Measurements from ENCODE around the gene PLXNA3. TPM values are rescaled to one million over a fixed set of nuclear protein-coding genes. Genes with fewer than 3 reads are reported as not detected.
A peak's percentile ranks its signal among the peaks of the same experiment; 100 is the strongest.

The PLXNA3 gene
- total RNA-seq, 1 donor from 2014 or later: 85.1 TPM

DNA sequence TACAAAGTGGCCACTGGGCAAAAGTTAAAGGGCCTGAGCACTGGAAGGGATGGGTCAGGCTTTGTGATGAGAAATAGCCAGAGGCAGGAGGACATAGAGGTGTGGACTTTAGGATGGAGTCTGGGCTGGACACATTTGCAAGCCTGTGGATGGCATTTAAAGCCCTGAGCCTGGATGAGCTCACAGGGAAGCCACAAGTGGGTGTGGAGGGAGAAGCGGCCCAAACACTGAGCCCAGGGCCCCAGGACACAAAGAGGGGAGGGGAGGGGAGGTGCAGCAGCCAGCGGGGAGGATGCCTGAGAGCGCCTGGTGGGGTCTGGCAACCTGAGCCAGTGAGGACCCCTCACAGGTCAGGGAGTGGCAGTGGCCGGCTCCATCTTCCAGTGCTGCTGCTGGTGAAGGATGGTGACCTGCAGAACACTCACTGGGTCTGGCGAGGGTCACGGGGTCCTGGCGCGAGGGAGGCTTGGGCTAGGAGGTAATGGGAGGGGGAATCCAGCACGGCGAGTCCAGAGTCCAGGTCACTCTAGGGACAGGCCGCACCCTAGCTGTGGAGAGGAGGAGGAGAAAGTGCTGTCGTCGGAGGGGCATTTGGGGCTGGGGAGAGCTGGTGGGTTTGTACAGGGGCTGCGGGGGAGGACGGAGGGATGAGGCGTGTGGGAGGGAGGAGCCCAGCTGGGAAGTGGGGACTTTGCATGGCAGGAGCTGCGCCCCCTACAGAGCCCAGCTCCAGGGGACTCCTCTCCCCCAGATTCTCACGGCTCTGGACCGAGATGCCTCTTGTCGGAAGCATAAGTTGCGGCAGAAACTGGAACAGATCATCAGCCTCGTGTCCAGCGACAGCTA is 14.0 kb downstream of the PLXNA3 start:
- no peak for DNase-seq (ENCODE audit: extremely low spot score, unreplicated experiment)
- H3K4me3 Mint-ChIP-seq: no peak overlapping the region
- H3K27ac Mint-ChIP-seq: no peak overlapping the region
- no peaks in the 10 kb centered on the region for H3K36me3 Mint-ChIP-seq
- H3K4me1 Mint-ChIP-seq (ENCODE audit: unreplicated experiment): no peaks in the 10 kb centered on the region
- H3K27me3 Mint-ChIP-seq: no peaks in the 10 kb centered on the region
- no peaks in the 10 kb centered on the region for H3K9me3 Mint-ChIP-seq
- TF ChIP-seq, protein P1, sequence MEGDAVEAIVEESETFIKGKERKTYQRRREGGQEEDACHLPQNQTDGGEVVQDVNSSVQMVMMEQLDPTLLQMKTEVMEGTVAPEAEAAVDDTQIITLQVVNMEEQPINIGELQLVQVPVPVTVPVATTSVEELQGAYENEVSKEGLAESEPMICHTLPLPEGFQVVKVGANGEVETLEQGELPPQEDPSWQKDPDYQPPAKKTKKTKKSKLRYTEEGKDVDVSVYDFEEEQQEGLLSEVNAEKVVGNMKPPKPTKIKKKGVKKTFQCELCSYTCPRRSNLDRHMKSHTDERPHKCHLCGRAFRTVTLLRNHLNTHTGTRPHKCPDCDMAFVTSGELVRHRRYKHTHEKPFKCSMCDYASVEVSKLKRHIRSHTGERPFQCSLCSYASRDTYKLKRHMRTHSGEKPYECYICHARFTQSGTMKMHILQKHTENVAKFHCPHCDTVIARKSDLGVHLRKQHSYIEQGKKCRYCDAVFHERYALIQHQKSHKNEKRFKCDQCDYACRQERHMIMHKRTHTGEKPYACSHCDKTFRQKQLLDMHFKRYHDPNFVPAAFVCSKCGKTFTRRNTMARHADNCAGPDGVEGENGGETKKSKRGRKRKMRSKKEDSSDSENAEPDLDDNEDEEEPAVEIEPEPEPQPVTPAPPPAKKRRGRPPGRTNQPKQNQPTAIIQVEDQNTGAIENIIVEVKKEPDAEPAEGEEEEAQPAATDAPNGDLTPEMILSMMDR (conservative IDR thresholded peaks at IDR 0.05): no peak

DNA sequence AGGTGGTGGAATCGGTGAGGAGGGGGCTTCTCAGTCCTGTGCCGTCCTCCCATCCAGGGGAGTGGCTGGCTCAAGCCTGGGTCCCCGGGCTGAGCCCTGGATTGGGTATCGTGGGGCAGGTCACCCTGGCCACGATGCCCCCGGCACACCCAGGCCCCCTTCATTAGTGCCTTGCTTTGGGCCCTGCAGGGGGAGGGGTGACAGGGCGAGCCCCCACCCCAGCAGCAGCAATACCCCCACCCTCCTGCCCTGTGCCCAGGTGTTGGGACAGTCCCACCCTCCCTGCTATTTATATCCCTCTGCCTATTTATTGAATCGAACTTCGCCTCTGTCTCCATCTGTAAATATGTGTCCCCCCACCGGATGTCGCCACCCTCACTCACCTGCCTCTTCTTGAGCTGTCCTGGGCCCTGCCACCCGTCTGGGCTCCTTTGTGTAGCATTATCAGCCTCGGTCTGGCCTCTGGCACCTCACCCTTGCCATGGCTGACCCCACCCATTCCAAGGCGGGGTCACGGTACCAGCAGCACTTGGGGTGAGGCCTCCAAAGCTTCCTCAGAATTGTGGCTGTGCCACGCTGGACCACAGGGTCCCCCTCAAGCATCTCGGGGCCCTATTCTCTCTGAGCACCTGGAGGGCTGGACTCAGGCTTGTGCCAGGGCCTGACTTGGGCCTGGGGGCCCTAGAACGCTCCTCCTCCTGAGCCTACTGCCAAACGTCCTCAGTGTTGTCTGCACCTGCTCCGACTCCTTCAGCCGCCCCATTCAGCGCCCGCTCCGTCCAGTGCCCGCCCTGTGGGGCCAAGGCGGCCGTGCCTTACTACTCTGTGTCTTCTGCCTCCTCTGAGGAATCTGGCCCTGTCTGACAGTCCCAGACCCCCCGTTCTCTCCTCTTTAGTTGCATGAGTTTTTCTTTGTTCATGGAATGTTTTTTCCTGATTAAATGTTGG is 14.9 kb downstream of the PLXNA3 start:
- Mint-ChIP-seq H3K27me3 (no peaks in the 10 kb centered on the region), H3K4me1 (ENCODE audit: unreplicated experiment) (no peaks in the 10 kb centered on the region), H3K4me3 (no peak overlapping the region), H3K36me3 (no peaks in the 10 kb centered on the region), H3K27ac (no peak overlapping the region), H3K9me3 (no peaks in the 10 kb centered on the region)
- TF ChIP-seq, protein P1 (conservative IDR thresholded peaks at IDR 0.05): no peak
- no peak for DNase-seq (ENCODE audit: extremely low spot score, unreplicated experiment)

DNA sequence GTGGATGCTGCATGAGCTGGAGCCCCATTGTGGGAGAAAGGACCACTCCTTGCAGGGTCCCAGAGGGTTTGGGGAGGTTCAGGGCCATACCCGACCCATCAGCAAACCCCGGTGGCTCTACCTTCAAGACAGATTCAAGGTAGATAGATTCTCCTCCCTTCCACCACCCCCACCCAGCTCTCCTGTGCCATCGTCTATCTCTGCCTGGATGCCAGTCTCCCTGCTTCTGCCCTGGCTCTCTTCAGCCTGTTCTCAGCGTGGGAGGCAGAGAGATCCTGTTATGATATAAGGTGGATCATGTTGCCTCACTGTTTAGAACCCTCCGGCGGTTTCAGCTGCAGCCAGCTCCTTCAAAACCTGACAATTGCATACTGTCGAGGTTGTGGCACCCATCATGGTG is 15.6 kb downstream of the PLXNA3 start:
- no peak overlapping the region for H3K27ac Mint-ChIP-seq
- H3K36me3 Mint-ChIP-seq: no peaks in the 10 kb centered on the region
- H3K9me3 Mint-ChIP-seq: no peaks in the 10 kb centered on the region
- H3K4me1 Mint-ChIP-seq (ENCODE audit: unreplicated experiment): no peaks in the 10 kb centered on the region
- TF ChIP-seq, protein P1 (conservative IDR thresholded peaks at IDR 0.05): no peak
- H3K4me3 Mint-ChIP-seq: no peak overlapping the region
- DNase-seq (ENCODE audit: extremely low spot score, unreplicated experiment): no peak
- no peaks in the 10 kb centered on the region for H3K27me3 Mint-ChIP-seq

DNA sequence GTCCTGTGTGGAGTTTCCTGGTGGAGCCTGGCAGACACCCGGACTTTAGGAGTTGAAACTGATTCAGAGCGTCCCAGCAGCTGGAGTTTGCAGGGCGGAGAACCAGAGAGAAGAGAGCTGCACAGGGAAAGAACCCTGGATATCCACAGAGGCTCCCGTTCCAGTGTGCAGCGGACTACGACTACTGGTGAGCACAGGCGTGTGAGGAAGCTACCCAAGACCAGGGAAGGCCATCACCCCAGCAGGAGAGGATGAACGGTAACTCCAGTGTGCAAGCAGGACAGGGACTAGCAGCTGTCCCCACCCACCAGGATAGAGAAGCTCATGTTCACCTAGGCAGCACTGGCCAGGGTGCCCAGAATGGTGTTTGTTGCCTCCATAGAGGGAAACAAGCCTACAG is 18.7 kb downstream of the PLXNA3 start:
- no peaks in the 10 kb centered on the region for H3K9me3 Mint-ChIP-seq
- no peaks in the 10 kb centered on the region for H3K4me1 Mint-ChIP-seq (ENCODE audit: unreplicated experiment)
- TF ChIP-seq, protein P1 (conservative IDR thresholded peaks at IDR 0.05): no peak
- H3K27me3 Mint-ChIP-seq: no peaks in the 10 kb centered on the region
- peak overlapping the region; percentile 22 for H3K4me3 Mint-ChIP-seq
- DNase-seq (ENCODE audit: extremely low spot score, unreplicated experiment): no peak
- H3K36me3 Mint-ChIP-seq: no peaks in the 10 kb centered on the region
- H3K27ac Mint-ChIP-seq: no peak overlapping the region

DNA sequence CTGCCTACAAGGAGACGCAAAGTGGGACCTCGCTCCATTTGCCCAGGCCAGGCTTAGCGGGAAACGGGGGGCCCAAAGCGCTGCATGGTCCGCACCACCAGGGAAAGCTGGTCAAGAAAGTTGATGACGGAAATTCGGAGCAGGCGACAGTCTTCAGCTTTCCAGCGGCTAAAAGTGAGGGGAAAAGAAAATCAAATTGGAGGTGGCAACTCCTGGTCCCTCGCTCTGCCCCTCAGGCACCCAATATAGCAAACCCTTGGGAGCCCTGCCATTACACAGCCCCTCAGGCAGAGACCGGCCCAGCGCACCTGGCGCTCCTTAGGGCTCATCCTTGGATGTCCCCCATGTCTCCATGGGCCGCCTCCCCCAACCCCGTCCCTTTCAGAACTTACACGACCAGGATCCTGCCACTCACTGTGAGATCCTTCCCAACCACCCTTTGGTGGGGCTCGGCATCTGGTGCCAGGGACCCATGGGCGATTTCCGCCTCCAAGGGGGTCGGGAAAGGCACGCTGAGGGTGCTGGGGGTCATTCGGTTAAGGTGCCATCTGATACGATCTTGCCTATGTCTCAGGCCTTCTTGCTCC is 19.9 kb downstream of the PLXNA3 start:
- Mint-ChIP-seq H3K27ac (peak overlapping the region; percentile 11), H3K27me3 (no peaks in the 10 kb centered on the region), H3K9me3 (no peaks in the 10 kb centered on the region), H3K36me3 (no peaks in the 10 kb centered on the region), H3K4me3 (peak overlapping the region; percentile 82), H3K4me1 (ENCODE audit: unreplicated experiment) (no peaks in the 10 kb centered on the region)
- TF ChIP-seq, protein P1 (conservative IDR thresholded peaks at IDR 0.05): no peak
- DNase-seq (ENCODE audit: extremely low spot score, unreplicated experiment): no peak

Data from type B pancreatic cell (in vitro differentiated cells).